Subcutaneous adipose tissue (tissue), 4 donors: ENCODE measurements around the gene ASIC3. TPM values are rescaled to one million over a fixed set of nuclear protein-coding genes. Genes with fewer than 3 reads are reported as not detected.

ENCODE experiments used
- CTCF ChIP-seq: fragments of 450-650 bp; IDR thresholded peaks from one replicate; pipeline ENCODE4 v1.5.1; 2016; ENCODE audit warnings: low read depth, mild to moderate bottlenecking, control low read depth, antibody characterized with exemption, moderate library complexity
- total RNA-seq, 4 donors: library from RNA; depleted of rRNA; stranded (reverse); fragments of >200 nt; gene quantifications; one replicate each; pipeline ENCODE4 v1.1.0, GENCODE V29; 2016

The ASIC3 gene
- total RNA-seq, 4 donors from 2014 or later: 0.34 to 1.1 (median 0.44) TPM; not detected in 1

GRCh38 chr7:151039850-151040548, 8.3 kb upstream of the ASIC3 start:
- TF ChIP-seq CTCF: no peak

- TF ChIP-seq CTCF: no peak
Measured at GRCh38 chr7:151040616-151041375, 7.5 kb upstream of the ASIC3 start.

GRCh38 chr7:151043959-151044358, 4.4 kb upstream of the ASIC3 start:
- TF ChIP-seq CTCF: no peak

- TF ChIP-seq CTCF: no peak
Measured at GRCh38 chr7:151045262-151045661, 3.1 kb upstream of the ASIC3 start.

- no peak for TF ChIP-seq CTCF
Measured at GRCh38 chr7:151045967-151046366, 2.4 kb upstream of the ASIC3 start.

- no peak for TF ChIP-seq CTCF
Measured at GRCh38 chr7:151046603-151047573, 1.4 kb upstream of the ASIC3 start.
